H1 (cell line): ENCODE measurements around the gene ADCK1. TPM values are rescaled to one million over a fixed set of nuclear protein-coding genes. Genes with fewer than 3 reads are reported as not detected.

Experiments used
- CTCF ChIA-PET: fragments of 300-600 bp; sonication (Branson Sonifier 250); formaldehyde crosslinking; loops from one replicate; lab custom pipeline; 2021; ENCODE audit not compliant: partially characterized antibody; lab: Charles Lee
- POLR2A ChIA-PET: fragments of 300-600 bp; sonication (Branson Sonifier 250); formaldehyde crosslinking; loops from one replicate; lab custom pipeline; 2021; ENCODE audit warnings: inconsistent platforms; ENCODE audit not compliant: partially characterized antibody; lab: Charles Lee
- DNase-seq, 2 experiments: peaks; one replicate each; pipeline versions ENCODE4 v3.0.0 to v3.0.0-alpha.2; 2010 to 2022; ENCODE audit warnings: low spot score in 2 of 2, low read depth in 1 of 2, mixed read lengths in 1 of 2
- FAIRE-seq: peaks from 2 replicates; lab custom pipeline; 2011; peaks lifted over from hg19 to GRCh38; lab: Jason Lieb, UNC
- H2AFZ ChIP-seq: 2 replicates; pipeline ENCODE4 v1.8.1; 2012; ENCODE audit warnings: low read length, inconsistent platforms
- H2AK5ac ChIP-seq: 2 replicates; pipeline ENCODE4 v1.6.1; 2013; ENCODE audit warnings: low read depth, low read length
- H2BK120ac ChIP-seq: replicated peaks from 2 replicates; pipeline ENCODE3; 2013; ENCODE audit warnings: low read depth, low read length, inconsistent platforms
- H2BK12ac ChIP-seq: 2 replicates; pipeline ENCODE4 v1.6.1; 2013; ENCODE audit warnings: low read depth, low read length
- H2BK15ac ChIP-seq: 2 replicates; pipeline ENCODE4 v1.6.1; 2013; ENCODE audit warnings: low read length
- H2BK20ac ChIP-seq: 2 replicates; pipeline ENCODE4 v1.6.1; 2013; ENCODE audit warnings: low read length
- H2BK5ac ChIP-seq: 2 replicates; pipeline ENCODE4 v1.6.1; 2013; ENCODE audit warnings: low read depth, low read length
- H3K14ac ChIP-seq: 2 replicates; pipeline ENCODE4 v1.6.1; 2013; ENCODE audit warnings: inconsistent platforms; ENCODE audit not compliant: insufficient read length
- H3K18ac ChIP-seq: 2 replicates; pipeline ENCODE4 v1.6.1; 2013; ENCODE audit warnings: low read length; ENCODE audit errors: extremely low read depth
- H3K23ac ChIP-seq: 2 replicates; pipeline ENCODE4 v1.6.1; 2013; ENCODE audit warnings: inconsistent platforms; ENCODE audit not compliant: insufficient read length
- H3K23me2 ChIP-seq: 2 replicates; pipeline ENCODE4 v1.6.1; 2013; ENCODE audit warnings: low read depth, low read length
- H3K27ac ChIP-seq: 2 replicates; pipeline ENCODE4 v1.6.1; 2011; ENCODE audit warnings: low read depth, low read length, inconsistent platforms
- H3K27me3 ChIP-seq, 4 experiments: replicated peaks in 1 of 4; 1 replicate in 1 of 4; 2 replicates in 3 of 4; pipeline versions ENCODE4 v1.6.1 to v1.8.1; 2011 to 2013; ENCODE audit warnings: low read length in 3 of 4, mild to moderate bottlenecking in 3 of 4, inconsistent platforms in 2 of 4, mixed read lengths in 2 of 4, moderate library complexity in 1 of 4; ENCODE audit not compliant: control insufficient read depth in 3 of 4, insufficient read depth in 3 of 4; ENCODE audit errors: extremely low read depth in 1 of 4
- H3K36me3 ChIP-seq, 4 experiments: 2 replicates each; pipeline versions ENCODE4 v1.6.1 to v1.8.1; 2011 to 2013; ENCODE audit warnings: mild to moderate bottlenecking in 4 of 4, low read length in 3 of 4, moderate library complexity in 2 of 4, control low read depth in 1 of 4, inconsistent platforms in 1 of 4; ENCODE audit not compliant: insufficient read depth in 4 of 4, control insufficient read depth in 2 of 4
- H3K4ac ChIP-seq: replicated peaks from 2 replicates; pipeline ENCODE3; 2013; ENCODE audit warnings: low read length, low read depth, mixed read lengths, inconsistent platforms; ENCODE audit not compliant: insufficient read length
- H3K4me1 ChIP-seq, 4 experiments: replicated peaks in 1 of 4; 1 replicate in 1 of 4; 2 replicates in 3 of 4; pipeline versions ENCODE4 v1.6.1 to v1.8.1; 2011 to 2013; ENCODE audit warnings: low read length in 3 of 4, inconsistent platforms in 2 of 4, mixed read lengths in 1 of 4; ENCODE audit not compliant: insufficient read depth in 4 of 4, control insufficient read depth in 3 of 4
- H3K4me2 ChIP-seq, 2 experiments: 2 replicates each; pipeline versions ENCODE4 v1.6.1 to v1.8.1; 2011 to 2013; ENCODE audit warnings: low read depth in 2 of 2, low read length in 2 of 2, control low read depth in 1 of 2, inconsistent platforms in 1 of 2, mild to moderate bottlenecking in 1 of 2; ENCODE audit not compliant: insufficient read depth in 1 of 2
- H3K4me3 ChIP-seq, 4 experiments: fragments of 200-600, 300-600 bp in 1 of 4; sonication (generic), shearing (Covaris generic), sonication (Bioruptor Twin) in 1 of 4; 2 replicates each; pipeline versions ENCODE4 v1.5.1 to v1.8.1; 2011 to 2016; ENCODE audit warnings: low read length in 4 of 4, low read depth in 3 of 4, control low read depth in 2 of 4, inconsistent platforms in 2 of 4, mild to moderate bottlenecking in 2 of 4, mixed read lengths in 1 of 4, moderate library complexity in 1 of 4; ENCODE audit not compliant: insufficient read depth in 2 of 4; ENCODE audit errors: extremely low read depth in 1 of 4
- H3K56ac ChIP-seq: replicated peaks from 2 replicates; pipeline ENCODE3; 2013; ENCODE audit warnings: low read depth, mild to moderate bottlenecking, mixed read lengths, low read length, inconsistent platforms; ENCODE audit not compliant: insufficient read length
- H3K79me1 ChIP-seq: 2 replicates; pipeline ENCODE4 v1.6.1; 2013; ENCODE audit warnings: low read depth, low read length, control low read depth
- H3K79me2 ChIP-seq, 2 experiments: 2 replicates each; pipeline versions ENCODE4 v1.6.1 to v1.8.1; 2012 to 2013; ENCODE audit warnings: low read length in 2 of 2, mild to moderate bottlenecking in 2 of 2, inconsistent platforms in 1 of 2; ENCODE audit not compliant: insufficient read depth in 2 of 2, control insufficient read depth in 1 of 2
- H3K9ac ChIP-seq, 4 experiments: replicated peaks in 1 of 4; 1 replicate in 1 of 4; 2 replicates in 3 of 4; pipeline versions ENCODE4 v1.6.1 to v1.8.1; 2011 to 2013; ENCODE audit warnings: low read depth in 3 of 4, low read length in 3 of 4, control low read depth in 2 of 4, mild to moderate bottlenecking in 2 of 4, moderate library complexity in 2 of 4, inconsistent platforms in 1 of 4; ENCODE audit errors: extremely low read depth in 1 of 4
- H3K9me3 ChIP-seq, 2 experiments: 2 replicates each; pipeline versions ENCODE4 v1.6.1 to v1.8.1; 2012 to 2013; ENCODE audit warnings: mild to moderate bottlenecking in 2 of 2, moderate library complexity in 2 of 2, control low read depth in 1 of 2, inconsistent platforms in 1 of 2, low read depth in 1 of 2, low read length in 1 of 2, mixed read lengths in 1 of 2; ENCODE audit not compliant: insufficient read depth in 2 of 2
- H4K20me1 ChIP-seq, 2 experiments: replicated peaks in 1 of 2; 2 replicates each; pipeline versions ENCODE3 to v1.8.1; 2011 to 2013; ENCODE audit warnings: inconsistent platforms in 2 of 2, low read length in 2 of 2, mild to moderate bottlenecking in 1 of 2; ENCODE audit not compliant: insufficient read depth in 2 of 2, control insufficient read depth in 1 of 2
- H4K5ac ChIP-seq: 2 replicates; pipeline ENCODE4 v1.6.1; 2013; ENCODE audit warnings: low read length, low read depth, mixed read lengths, inconsistent platforms; ENCODE audit not compliant: insufficient read length
- H4K8ac ChIP-seq: 2 replicates; pipeline ENCODE4 v1.8.0; 2013; ENCODE audit warnings: mild to moderate bottlenecking, moderate library complexity, low read length, inconsistent platforms; ENCODE audit not compliant: insufficient read depth; ENCODE audit errors: extremely low read depth
- H4K91ac ChIP-seq: replicated peaks from 2 replicates; pipeline ENCODE3; 2013; ENCODE audit warnings: low read length, mixed read lengths, inconsistent platforms; ENCODE audit not compliant: insufficient read length
- CEBPB ChIP-seq: IDR thresholded peaks from 2 replicates; pipeline ENCODE4 v1.6.1; 2012; ENCODE audit warnings: low read depth, low read length
- CTBP2 ChIP-seq: IDR thresholded peaks from 2 replicates; pipeline ENCODE4 v1.7.0; 2011; ENCODE audit warnings: borderline replicate concordance, mild to moderate bottlenecking, moderate library complexity, mixed read lengths, low read length; ENCODE audit not compliant: insufficient read depth, insufficient read length
- E2F6 ChIP-seq: IDR thresholded peaks from 2 replicates; pipeline ENCODE4 v1.6.1; 2012; ENCODE audit warnings: inconsistent platforms
- GABPA ChIP-seq: IDR thresholded peaks from 2 replicates; pipeline ENCODE4 v1.6.1; 2011; ENCODE audit warnings: mild to moderate bottlenecking, low read length, moderate library complexity, borderline replicate concordance; ENCODE audit not compliant: insufficient read depth
- HDAC2 ChIP-seq, 2 experiments: fragments of 300-600 bp in 1 of 2; sonication (generic) in 1 of 2; IDR thresholded peaks; 2 replicates each; pipeline ENCODE4 v1.6.1; 2011 to 2012; ENCODE audit warnings: low read depth in 2 of 2, low read length in 2 of 2, mild to moderate bottlenecking in 2 of 2, moderate library complexity in 2 of 2, borderline replicate concordance in 1 of 2, inconsistent platforms in 1 of 2
- JUND ChIP-seq: IDR thresholded peaks from 2 replicates; pipeline ENCODE4 v1.6.1; 2011; ENCODE audit warnings: mild to moderate bottlenecking, improper control_type of control experiment, low read length
- KDM1A ChIP-seq: fragments of 200-600, 300-600 bp; sonication (generic); IDR thresholded peaks from 2 replicates; pipeline ENCODE4 v1.7.1; 2016; ENCODE audit warnings: mild to moderate bottlenecking, low read length, borderline replicate concordance
- KDM5A ChIP-seq: fragments of 200-600 bp; IDR thresholded peaks from 2 replicates; pipeline ENCODE4 v1.7.1; 2012; ENCODE audit warnings: mild to moderate bottlenecking, low read length, inconsistent platforms, mixed read lengths
- NRF1 ChIP-seq: IDR thresholded peaks from 2 replicates; pipeline ENCODE4 v1.6.1; 2011; ENCODE audit warnings: mild to moderate bottlenecking, low read depth, low read length, improper control_type of control experiment
- RBBP5 ChIP-seq: IDR thresholded peaks from 2 replicates; pipeline ENCODE4 v1.7.1; 2012; ENCODE audit warnings: low read depth, mild to moderate bottlenecking, inconsistent platforms, low read length, moderate library complexity, borderline replicate concordance
- SAP30 ChIP-seq: fragments of 300-600 bp; sonication (generic); IDR thresholded peaks from 2 replicates; pipeline ENCODE4 v1.7.1; 2012; ENCODE audit warnings: low read length, moderate library complexity, mild to moderate bottlenecking, inconsistent platforms; ENCODE audit not compliant: insufficient read depth, insufficient replicate concordance
- TBP ChIP-seq: IDR thresholded peaks from 2 replicates; pipeline ENCODE4 v1.6.1; 2011; ENCODE audit warnings: low read depth, low read length, improper control_type of control experiment
- ZNF274 ChIP-seq: IDR thresholded peaks from 2 replicates; pipeline ENCODE4 v1.7.0; 2012; ENCODE audit warnings: low read length, borderline replicate concordance; ENCODE audit errors: extremely low read depth
- WGBS, 2 experiments: shearing (Covaris generic) in 1 of 2; methylation state at CpG; one replicate each; pipeline versions ENCODE4 v1.1.6 to v1.1.7; 2013 to 2015; ENCODE audit warnings: low lambda C conversion rate in 2 of 2, mixed read lengths in 2 of 2, inconsistent platforms in 1 of 2, low coverage in 1 of 2, missing lambda C conversion rate in 1 of 2; ENCODE audit not compliant: insufficient replicate concordance in 2 of 2, insufficient coverage in 1 of 2, insufficient read length in 1 of 2; ENCODE audit errors: extremely low coverage in 1 of 2, missing lambda C conversion rate in 1 of 2; 5-methylcytosine and 5-hydroxymethylcytosine counted together
- polyA plus RNA-seq, 7 experiments: library from polyadenylated mRNA; depleted of rRNA in 3 of 7; stranded (reverse) in 5 of 7; unstranded in 2 of 7; fragments of >200 nt in 5 of 7; fragments of 200-250 nt in 2 of 7; gene quantifications; 1 replicate in 5 of 7; 2 replicates in 1 of 7; 4 replicates in 1 of 7; pipeline versions ENCODE4 v1.2.1 to v1.2.3, GENCODE V29; 2011 to 2013; ENCODE audit warnings: missing spikeins in 2 of 7, mixed read lengths in 2 of 7
- total RNA-seq: library from RNA; stranded (reverse); fragmentation: NEBNext Ultra II Directional; extraction: Animal tissue kit (Norgen Biotek cat#: 25700); gene quantifications from 2 replicates; pipeline ENCODE4 v1.2.1, GENCODE V29; 2021

Gene ADCK1
- total and polyA plus RNA-seq, 2 of the 8 experiments (the other 6 are each of a cell fraction or from before 2014, with no cell fraction given) = 11.0 to 16.8 TPM

- H2AFZ ChIP-seq = no peak overlapping the region
- H4K20me1 ChIP-seq = peaks cover 0 to 2% of the 10 kb centered on the region in 2 experiments
- WGBS, 2 experiments = 83% methylated on average over 4 of the region's 4 CpGs; no CpG with 5 or more reads in 1 of the 2 experiments
- no peaks in the 10 kb centered on the region for H3K79me1 ChIP-seq
- no peak overlapping the region for H3K23ac ChIP-seq
- no peak overlapping the region for H4K91ac ChIP-seq
- no peak overlapping the region for H3K18ac ChIP-seq
- no peaks in the 10 kb centered on the region for H3K36me3 ChIP-seq
- H2BK20ac ChIP-seq = no peak overlapping the region
- no peak overlapping the region for H3K56ac ChIP-seq
- ChIA-PET POLR2A (no interaction called here), CTCF (interaction anchor here (0.6 to 2.1 kb wide), 6 partner anchors 9 to 431 kb away, joined by 3 to 10 read pairs (median 3); no protein-coding TSS in a partner anchor)
- no peak overlapping the region for H2BK120ac ChIP-seq
- FAIRE-seq = no peak
- no peak overlapping the region for H4K5ac ChIP-seq
- H3K79me2 ChIP-seq = no peaks in the 10 kb centered on the region
- H3K4me2 ChIP-seq = no peak overlapping the region
- no peak overlapping the region for H3K27ac ChIP-seq
- no peak overlapping the region for H2AK5ac ChIP-seq
- H2BK15ac ChIP-seq = no peak overlapping the region
- H3K23me2 ChIP-seq = peaks cover 2% of the 10 kb centered on the region; the same call in 1 of the 2 replicates
- no peak overlapping the region for H2BK12ac ChIP-seq
- no peak overlapping the region for H4K8ac ChIP-seq
- H3K27me3 ChIP-seq = no peaks in the 10 kb centered on the region
- H3K9ac ChIP-seq = no peak overlapping the region
- no peak overlapping the region for H2BK5ac ChIP-seq
- no peaks in the 10 kb centered on the region for H3K9me3 ChIP-seq
- no peak overlapping the region for H3K14ac ChIP-seq
- H3K4me1 ChIP-seq = no peaks in the 10 kb centered on the region
- H3K4me3 ChIP-seq = no peak overlapping the region
- H3K4ac ChIP-seq = no peak overlapping the region
- DNase-seq = no peak
- no peak for TF ChIP-seq NRF1
- no peak for TF ChIP-seq CEBPB
- TF ChIP-seq GABPA = no peak
- TF ChIP-seq KDM1A = no peak
- no peak for TF ChIP-seq RBBP5
- no peak for TF ChIP-seq E2F6
- no peak for TF ChIP-seq JUND
- TF ChIP-seq HDAC2 (IDR thresholded peaks at IDR 0.05; ENCODE audit: borderline replicate concordance in 1 of 2, low read depth in 2 of 2, low read length in 2 of 2) = no peak
- no peak for TF ChIP-seq ZNF274
- TF ChIP-seq SAP30 = no peak
- no peak for TF ChIP-seq CTBP2
- TF ChIP-seq TBP = no peak
- no peak for TF ChIP-seq KDM5A
Measured at GRCh38 chr14:77870646-77871045, 70.7 kb downstream of the ADCK1 start.
